ENCODE results near the gene ANGPTL8. TPM values are rescaled to one million over a fixed set of nuclear protein-coding genes. Genes with fewer than 3 reads are reported as not detected.

Gene ANGPTL8
- total and polyA plus RNA-seq, 2 of the 13 experiments (the other 11 are each of a cell fraction or from before 2014, with no cell fraction given): 27.3 to 243 TPM

DNA sequence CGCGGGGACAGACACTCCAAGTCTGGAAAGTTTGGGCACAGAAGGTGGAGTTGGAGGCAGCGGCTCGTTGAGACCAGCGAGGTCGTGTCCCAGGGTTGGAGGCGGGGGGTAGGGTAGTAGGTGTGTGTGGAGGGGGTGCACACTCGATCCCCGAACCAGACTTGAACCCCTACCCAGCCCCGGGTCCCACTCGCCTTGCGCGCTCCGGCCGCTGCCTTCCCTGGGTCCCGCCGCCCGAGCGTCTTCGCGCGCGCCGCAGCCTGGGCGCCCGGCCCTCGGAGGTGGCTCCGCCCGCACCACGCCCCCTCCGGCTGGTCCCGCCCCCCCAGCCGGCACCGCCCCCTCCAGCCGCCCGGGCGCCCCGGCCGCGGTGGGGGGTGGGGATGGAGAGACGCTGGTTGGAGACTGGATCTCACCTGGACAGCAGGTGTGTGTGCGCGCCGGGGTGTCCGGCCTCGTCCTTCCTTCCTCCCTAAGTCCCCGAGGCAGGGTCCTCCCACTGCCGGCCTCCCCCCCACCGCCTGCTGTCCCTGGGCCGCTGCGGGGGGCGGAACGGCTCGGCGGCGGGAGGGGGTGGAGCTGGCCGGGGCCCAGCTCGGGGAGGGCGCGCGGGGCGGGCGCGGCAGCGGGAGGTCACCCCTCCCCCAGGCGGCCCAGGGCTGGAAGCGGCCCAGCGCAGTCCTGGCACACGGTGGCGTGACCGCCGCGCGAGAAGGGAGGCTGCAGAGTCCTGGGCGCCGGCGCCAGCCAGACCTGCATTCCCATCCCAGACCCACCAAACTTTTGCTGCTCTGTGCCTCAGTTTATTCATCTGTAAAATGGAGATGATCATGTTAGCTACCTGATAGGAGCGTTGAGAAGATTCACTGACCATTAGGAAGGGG, 41.9 kb upstream of the ANGPTL8 start, which contains the start of gene KANK2 (continued):
- TF ChIP-seq, protein P1, sequence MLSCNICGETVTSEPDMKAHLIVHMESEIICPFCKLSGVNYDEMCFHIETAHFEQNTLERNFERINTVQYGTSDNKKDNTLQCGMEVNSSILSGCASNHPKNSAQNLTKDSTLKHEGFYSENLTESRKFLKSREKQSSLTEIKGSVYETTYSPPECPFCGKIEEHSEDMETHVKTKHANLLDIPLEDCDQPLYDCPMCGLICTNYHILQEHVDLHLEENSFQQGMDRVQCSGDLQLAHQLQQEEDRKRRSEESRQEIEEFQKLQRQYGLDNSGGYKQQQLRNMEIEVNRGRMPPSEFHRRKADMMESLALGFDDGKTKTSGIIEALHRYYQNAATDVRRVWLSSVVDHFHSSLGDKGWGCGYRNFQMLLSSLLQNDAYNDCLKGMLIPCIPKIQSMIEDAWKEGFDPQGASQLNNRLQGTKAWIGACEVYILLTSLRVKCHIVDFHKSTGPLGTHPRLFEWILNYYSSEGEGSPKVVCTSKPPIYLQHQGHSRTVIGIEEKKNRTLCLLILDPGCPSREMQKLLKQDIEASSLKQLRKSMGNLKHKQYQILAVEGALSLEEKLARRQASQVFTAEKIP (CRISPR knock-in tag; IDR thresholded peaks at IDR 0.05; ENCODE audit: borderline replicate concordance): no peak
- TF ChIP-seq ZNF143 (CRISPR knock-in tag; IDR thresholded peaks at IDR 0.05): no peak
- no peak for TF ChIP-seq MIER2 (CRISPR knock-in tag; IDR thresholded peaks at IDR 0.05)
- TF ChIP-seq TEAD3 (CRISPR knock-in tag; optimal IDR thresholded peaks at IDR 0.05; ENCODE audit: borderline replicate concordance): no peak
- TF ChIP-seq, protein P2, sequence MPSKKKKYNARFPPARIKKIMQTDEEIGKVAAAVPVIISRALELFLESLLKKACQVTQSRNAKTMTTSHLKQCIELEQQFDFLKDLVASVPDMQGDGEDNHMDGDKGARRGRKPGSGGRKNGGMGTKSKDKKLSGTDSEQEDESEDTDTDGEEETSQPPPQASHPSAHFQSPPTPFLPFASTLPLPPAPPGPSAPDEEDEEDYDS (CRISPR knock-in tag; IDR thresholded peaks at IDR 0.05): peak; percentile 9; the same call in 1 of the 2 replicates
- no peak for TF ChIP-seq ZNF549 (CRISPR knock-in tag; IDR thresholded peaks at IDR 0.05)
- TF ChIP-seq, protein P3, sequence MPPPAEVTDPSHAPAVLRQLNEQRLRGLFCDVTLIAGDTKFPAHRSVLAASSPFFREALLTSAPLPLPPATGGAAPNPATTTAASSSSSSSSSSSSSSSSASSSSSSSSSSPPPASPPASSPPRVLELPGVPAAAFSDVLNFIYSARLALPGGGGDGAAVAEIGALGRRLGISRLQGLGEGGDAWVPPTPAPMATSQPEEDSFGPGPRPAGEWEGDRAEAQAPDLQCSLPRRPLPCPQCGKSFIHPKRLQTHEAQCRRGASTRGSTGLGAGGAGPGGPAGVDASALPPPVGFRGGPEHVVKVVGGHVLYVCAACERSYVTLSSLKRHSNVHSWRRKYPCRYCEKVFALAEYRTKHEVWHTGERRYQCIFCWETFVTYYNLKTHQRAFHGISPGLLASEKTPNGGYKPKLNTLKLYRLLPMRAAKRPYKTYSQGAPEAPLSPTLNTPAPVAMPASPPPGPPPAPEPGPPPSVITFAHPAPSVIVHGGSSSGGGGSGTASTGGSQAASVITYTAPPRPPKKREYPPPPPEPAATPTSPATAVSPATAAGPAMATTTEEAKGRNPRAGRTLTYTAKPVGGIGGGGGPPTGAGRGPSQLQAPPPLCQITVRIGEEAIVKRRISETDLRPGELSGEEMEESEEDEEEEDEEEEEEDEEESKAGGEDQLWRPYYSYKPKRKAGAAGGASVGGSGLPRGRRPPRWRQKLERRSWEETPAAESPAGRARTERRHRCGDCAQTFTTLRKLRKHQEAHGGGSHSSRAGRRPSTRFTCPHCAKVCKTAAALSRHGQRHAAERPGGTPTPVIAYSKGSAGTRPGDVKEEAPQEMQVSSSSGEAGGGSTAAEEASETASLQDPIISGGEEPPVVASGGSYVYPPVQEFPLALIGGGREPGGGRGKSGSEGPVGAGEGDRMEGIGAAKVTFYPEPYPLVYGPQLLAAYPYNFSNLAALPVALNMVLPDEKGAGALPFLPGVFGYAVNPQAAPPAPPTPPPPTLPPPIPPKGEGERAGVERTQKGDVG (CRISPR knock-in tag; IDR thresholded peaks at IDR 0.05; ENCODE audit: borderline replicate concordance): no peak
- TF ChIP-seq ZNF614 (CRISPR knock-in tag; IDR thresholded peaks at IDR 0.05; ENCODE audit: borderline replicate concordance): no peak
- TF ChIP-seq, protein P4, sequence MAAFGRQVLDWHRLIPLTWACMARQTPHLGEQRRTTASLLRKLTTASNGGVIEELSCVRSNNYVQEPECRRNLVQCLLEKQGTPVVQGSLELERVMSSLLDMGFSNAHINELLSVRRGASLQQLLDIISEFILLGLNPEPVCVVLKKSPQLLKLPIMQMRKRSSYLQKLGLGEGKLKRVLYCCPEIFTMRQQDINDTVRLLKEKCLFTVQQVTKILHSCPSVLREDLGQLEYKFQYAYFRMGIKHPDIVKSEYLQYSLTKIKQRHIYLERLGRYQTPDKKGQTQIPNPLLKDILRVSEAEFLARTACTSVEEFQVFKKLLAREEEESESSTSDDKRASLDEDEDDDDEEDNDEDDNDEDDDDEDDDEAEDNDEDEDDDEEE (CRISPR knock-in tag; IDR thresholded peaks at IDR 0.05): no peak
- TF ChIP-seq, protein P5, sequence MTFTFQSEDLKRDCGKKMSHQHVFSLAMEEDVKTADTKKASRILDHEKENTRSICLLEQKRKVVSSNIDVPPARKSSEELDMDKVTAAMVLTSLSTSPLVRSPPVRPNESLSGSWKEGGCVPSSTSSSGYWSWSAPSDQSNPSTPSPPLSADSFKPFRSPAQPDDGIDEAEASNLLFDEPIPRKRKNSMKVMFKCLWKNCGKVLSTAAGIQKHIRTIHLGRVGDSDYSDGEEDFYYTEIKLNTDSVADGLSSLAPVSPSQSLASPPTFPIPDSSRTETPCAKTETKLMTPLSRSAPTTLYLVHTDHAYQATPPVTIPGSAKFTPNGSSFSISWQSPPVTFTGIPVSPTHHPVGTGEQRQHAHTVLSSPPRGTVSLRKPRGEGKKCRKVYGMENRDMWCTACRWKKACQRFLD (CRISPR knock-in tag; IDR thresholded peaks at IDR 0.05; ENCODE audit: borderline replicate concordance): no peak
- TF ChIP-seq NCOA5 (CRISPR knock-in tag; IDR thresholded peaks at IDR 0.05): no peak
- TF ChIP-seq HOXA3 (CRISPR knock-in tag; IDR thresholded peaks at IDR 0.05): peak; percentile 52; the same call in 1 of the 2 replicates
- TF ChIP-seq ZNF33A (CRISPR knock-in tag; IDR thresholded peaks at IDR 0.05; ENCODE audit: borderline replicate concordance): no peak
- TF ChIP-seq, protein P6, sequence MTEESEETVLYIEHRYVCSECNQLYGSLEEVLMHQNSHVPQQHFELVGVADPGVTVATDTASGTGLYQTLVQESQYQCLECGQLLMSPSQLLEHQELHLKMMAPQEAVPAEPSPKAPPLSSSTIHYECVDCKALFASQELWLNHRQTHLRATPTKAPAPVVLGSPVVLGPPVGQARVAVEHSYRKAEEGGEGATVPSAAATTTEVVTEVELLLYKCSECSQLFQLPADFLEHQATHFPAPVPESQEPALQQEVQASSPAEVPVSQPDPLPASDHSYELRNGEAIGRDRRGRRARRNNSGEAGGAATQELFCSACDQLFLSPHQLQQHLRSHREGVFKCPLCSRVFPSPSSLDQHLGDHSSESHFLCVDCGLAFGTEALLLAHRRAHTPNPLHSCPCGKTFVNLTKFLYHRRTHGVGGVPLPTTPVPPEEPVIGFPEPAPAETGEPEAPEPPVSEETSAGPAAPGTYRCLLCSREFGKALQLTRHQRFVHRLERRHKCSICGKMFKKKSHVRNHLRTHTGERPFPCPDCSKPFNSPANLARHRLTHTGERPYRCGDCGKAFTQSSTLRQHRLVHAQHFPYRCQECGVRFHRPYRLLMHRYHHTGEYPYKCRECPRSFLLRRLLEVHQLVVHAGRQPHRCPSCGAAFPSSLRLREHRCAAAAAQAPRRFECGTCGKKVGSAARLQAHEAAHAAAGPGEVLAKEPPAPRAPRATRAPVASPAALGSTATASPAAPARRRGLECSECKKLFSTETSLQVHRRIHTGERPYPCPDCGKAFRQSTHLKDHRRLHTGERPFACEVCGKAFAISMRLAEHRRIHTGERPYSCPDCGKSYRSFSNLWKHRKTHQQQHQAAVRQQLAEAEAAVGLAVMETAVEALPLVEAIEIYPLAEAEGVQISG (CRISPR knock-in tag; IDR thresholded peaks at IDR 0.05): peak; percentile 69
- no peak for TF ChIP-seq HNRNPUL1 (IDR thresholded peaks at IDR 0.05; ENCODE audit: low read depth, low read length)
- TF ChIP-seq EHMT2 (IDR thresholded peaks at IDR 0.05; ENCODE audit: borderline replicate concordance, low read depth, low read length): no peak
- no peak for TF ChIP-seq YY1 (IDR thresholded peaks at IDR 0.05; ENCODE audit: insufficient read depth, insufficient replicate concordance, low read depth, low read length)

Measured in HepG2 (cell line).